Type B pancreatic cell (in vitro differentiated cells): ENCODE data around the gene DUSP3. TPM values are rescaled to one million over a fixed set of nuclear protein-coding genes. Genes with fewer than 3 reads are reported as not detected.

ENCODE experiments used
- DNase-seq: peaks from one replicate; pipeline ENCODE4 v3.0.0; 2021; ENCODE audit warnings: mixed read lengths; ENCODE audit not compliant: unreplicated experiment; ENCODE audit errors: extremely low spot score
- H3K27ac Mint-ChIP-seq: 2 replicates; pipeline ENCODE4 v1.8.0; 2021; ENCODE audit warnings: mild to moderate bottlenecking, mixed read lengths
- H3K27me3 Mint-ChIP-seq: 2 replicates; pipeline ENCODE4 v1.8.0; 2021; ENCODE audit warnings: mixed read lengths
- H3K36me3 Mint-ChIP-seq: 2 replicates; pipeline ENCODE4 v1.8.0; 2021; ENCODE audit warnings: mixed read lengths
- H3K4me1 Mint-ChIP-seq: one replicate; pipeline ENCODE4 v1.8.0; 2021; ENCODE audit warnings: mixed read lengths; ENCODE audit not compliant: unreplicated experiment
- H3K4me3 Mint-ChIP-seq: 2 replicates; pipeline ENCODE4 v1.8.0; 2021; ENCODE audit warnings: mild to moderate bottlenecking, mixed read lengths
- H3K9me3 Mint-ChIP-seq: 2 replicates; pipeline ENCODE4 v1.8.0; 2021; ENCODE audit warnings: mixed read lengths
- total RNA-seq: library from RNA; stranded (reverse); gene quantifications from 2 replicates; pipeline ENCODE4 v1.2.1, GENCODE V29; 2021; ENCODE audit warnings: low replicate concordance
- TF ChIP-seq, protein P1 (sequence below): fragments of 200-600 bp; sonication (generic); conservative IDR thresholded peaks from 2 replicates; pipeline ENCODE4 v1.5.0; 2021; ENCODE audit warnings: antibody characterized with exemption, mild to moderate bottlenecking

DUSP3 gene
- total RNA-seq, 1 donor from 2014 or later, result 36.4 TPM

DNA sequence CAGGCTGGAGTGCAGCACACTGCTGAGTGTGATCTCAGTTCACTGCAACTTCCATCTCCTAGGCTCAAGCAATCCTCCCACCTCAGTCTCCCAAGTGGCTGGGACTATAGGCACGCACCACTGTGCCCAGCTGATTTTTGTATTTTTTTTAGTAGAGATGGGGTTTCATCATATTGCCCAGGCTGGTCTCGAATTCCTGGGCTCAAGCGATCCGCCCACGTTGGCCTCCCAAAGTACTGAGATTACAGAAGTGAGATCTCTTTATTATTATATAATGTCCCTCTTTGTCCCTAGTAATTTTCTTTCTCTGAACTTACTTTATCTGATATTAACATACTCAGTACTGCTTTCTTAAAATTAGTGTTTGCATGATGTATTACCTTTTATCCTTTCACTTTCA lies 9.8 kb upstream of the DUSP3 start:
- peaks cover 10% of the 10 kb centered on the region for H3K27me3 Mint-ChIP-seq
- no peaks in the 10 kb centered on the region for H3K9me3 Mint-ChIP-seq
- no peaks in the 10 kb centered on the region for H3K36me3 Mint-ChIP-seq
- no peak overlapping the region for H3K27ac Mint-ChIP-seq
- TF ChIP-seq, protein P1, sequence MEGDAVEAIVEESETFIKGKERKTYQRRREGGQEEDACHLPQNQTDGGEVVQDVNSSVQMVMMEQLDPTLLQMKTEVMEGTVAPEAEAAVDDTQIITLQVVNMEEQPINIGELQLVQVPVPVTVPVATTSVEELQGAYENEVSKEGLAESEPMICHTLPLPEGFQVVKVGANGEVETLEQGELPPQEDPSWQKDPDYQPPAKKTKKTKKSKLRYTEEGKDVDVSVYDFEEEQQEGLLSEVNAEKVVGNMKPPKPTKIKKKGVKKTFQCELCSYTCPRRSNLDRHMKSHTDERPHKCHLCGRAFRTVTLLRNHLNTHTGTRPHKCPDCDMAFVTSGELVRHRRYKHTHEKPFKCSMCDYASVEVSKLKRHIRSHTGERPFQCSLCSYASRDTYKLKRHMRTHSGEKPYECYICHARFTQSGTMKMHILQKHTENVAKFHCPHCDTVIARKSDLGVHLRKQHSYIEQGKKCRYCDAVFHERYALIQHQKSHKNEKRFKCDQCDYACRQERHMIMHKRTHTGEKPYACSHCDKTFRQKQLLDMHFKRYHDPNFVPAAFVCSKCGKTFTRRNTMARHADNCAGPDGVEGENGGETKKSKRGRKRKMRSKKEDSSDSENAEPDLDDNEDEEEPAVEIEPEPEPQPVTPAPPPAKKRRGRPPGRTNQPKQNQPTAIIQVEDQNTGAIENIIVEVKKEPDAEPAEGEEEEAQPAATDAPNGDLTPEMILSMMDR, result no peak
- H3K4me3 Mint-ChIP-seq, result no peak overlapping the region
- no peak for DNase-seq
- no peaks in the 10 kb centered on the region for H3K4me1 Mint-ChIP-seq

DNA sequence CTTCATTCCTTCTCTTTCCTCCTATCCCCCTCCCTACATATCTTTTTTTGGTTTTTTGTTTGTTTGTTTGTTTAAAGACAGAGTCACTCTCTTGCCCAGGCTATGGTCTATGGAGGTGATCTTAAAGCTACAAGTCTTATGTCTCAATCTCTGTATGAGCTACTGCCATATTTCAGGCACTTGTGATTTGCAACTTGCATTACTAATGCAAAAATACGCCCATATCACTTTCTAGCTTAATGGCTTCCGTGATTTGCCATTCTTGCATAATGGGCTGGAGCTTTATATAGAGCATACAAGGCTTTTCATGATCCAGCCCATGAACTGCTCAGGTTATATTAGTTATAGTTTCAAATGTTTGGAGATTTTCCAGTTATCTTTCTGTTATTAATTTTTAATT lies 9.0 kb upstream of the DUSP3 start:
- DNase-seq, result no peak
- H3K4me1 Mint-ChIP-seq, result no peaks in the 10 kb centered on the region
- TF ChIP-seq, protein P1, result no peak
- H3K27me3 Mint-ChIP-seq, result peaks cover 14% of the 10 kb centered on the region
- no peaks in the 10 kb centered on the region for H3K9me3 Mint-ChIP-seq
- H3K4me3 Mint-ChIP-seq, result no peak overlapping the region
- no peaks in the 10 kb centered on the region for H3K36me3 Mint-ChIP-seq
- no peak overlapping the region for H3K27ac Mint-ChIP-seq

DNA sequence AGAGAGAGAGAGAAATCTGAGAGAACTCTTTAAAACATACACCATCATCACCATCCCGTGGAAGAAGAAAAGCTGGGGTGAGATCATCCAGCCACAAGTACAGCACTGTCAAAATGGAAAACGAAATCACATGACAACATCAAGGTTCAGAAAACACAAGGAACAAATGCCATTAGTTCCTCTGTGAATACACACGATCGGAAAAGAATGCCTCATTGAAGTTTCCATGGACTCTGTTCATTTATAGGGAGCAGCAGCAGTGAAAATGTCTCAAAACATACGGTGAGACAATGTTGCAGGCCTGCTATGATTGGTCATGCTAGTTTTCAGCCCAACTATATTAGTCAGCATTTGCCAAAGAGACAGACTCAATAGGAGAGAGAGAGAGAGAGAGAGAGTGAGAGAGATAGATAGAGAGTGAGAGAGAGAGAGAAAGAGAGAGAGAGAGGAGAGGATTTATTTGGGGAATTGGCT lies 5.9 kb upstream of the DUSP3 start:
- no peaks in the 10 kb centered on the region for H3K4me1 Mint-ChIP-seq
- TF ChIP-seq, protein P1, result no peak
- H3K4me3 Mint-ChIP-seq, result no peak overlapping the region
- H3K27ac Mint-ChIP-seq, result no peak overlapping the region
- peaks cover 44% of the 10 kb centered on the region for H3K27me3 Mint-ChIP-seq
- no peaks in the 10 kb centered on the region for H3K9me3 Mint-ChIP-seq
- DNase-seq, result no peak
- H3K36me3 Mint-ChIP-seq, result no peaks in the 10 kb centered on the region

DNA sequence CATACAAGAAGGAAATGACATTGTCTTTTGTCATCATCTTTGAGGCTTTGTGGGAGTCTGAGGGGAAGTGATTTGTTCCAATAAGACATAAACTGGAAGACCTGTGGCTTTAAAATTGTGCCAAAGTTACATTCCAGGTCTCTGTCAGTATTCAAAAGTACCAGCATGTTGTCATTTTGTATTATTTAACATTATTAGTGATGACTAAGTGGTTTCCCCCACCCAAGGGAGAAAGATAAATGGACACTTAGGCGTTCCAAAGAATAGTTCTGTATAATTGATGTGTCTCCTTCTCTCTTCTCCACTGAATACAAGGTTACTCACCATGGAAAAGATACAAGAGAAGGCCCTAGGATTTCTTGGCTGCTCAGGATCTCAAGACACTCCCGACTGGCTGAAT lies 5.3 kb upstream of the DUSP3 start:
- H3K27ac Mint-ChIP-seq, result no peak overlapping the region
- H3K9me3 Mint-ChIP-seq, result no peaks in the 10 kb centered on the region
- no peaks in the 10 kb centered on the region for H3K4me1 Mint-ChIP-seq
- peaks cover 47% of the 10 kb centered on the region for H3K27me3 Mint-ChIP-seq
- no peak for DNase-seq
- H3K4me3 Mint-ChIP-seq, result no peak overlapping the region
- TF ChIP-seq, protein P1, result no peak
- no peaks in the 10 kb centered on the region for H3K36me3 Mint-ChIP-seq

DNA sequence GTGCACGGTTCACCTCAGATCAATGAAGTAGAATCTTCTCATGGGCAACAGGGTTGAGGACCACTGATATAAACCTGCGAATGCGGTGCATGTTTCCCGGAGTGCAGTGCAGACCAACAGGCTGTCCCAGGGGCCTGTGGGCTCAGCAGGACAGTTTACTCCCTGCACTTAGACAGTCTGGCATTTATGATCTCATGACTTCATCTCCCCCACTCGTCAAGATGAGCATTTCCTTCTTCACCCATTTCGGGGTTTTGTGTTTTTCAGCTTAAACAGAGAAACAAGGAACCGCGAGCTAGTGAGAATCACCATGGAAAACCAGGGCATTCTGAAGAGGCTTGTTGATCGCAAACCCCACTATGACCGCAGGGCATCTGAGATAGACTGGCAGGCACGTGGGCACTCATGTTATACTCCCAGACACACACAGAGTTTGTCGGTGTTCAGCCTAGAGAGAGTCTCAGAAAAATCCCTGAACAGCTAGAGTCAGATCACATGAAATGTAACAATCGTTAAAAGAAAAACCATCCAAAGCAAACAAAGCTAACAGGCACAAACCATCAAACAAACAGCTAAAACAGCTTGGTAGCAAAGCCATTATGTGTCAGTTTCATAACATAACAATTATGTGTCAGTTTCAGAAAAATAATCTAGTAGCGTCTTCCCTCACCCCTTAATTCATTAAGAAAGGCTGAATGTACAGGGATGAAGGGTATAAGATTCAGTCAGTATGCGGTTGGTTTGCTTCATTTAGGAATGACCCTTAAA lies 4.3 kb upstream of the DUSP3 start:
- Mint-ChIP-seq H3K27ac (no peak overlapping the region), H3K36me3 (no peaks in the 10 kb centered on the region)

More for the DNA sequence above, 4.3 kb upstream of the DUSP3 start:
- H3K27me3 Mint-ChIP-seq, result peaks cover 47% of the 10 kb centered on the region
- H3K4me1 Mint-ChIP-seq, result no peaks in the 10 kb centered on the region
- DNase-seq, result no peak
- TF ChIP-seq, protein P1, result no peak
- H3K9me3 Mint-ChIP-seq, result no peaks in the 10 kb centered on the region
- no peak overlapping the region for H3K4me3 Mint-ChIP-seq
